Thyroid gland (tissue), 4 donors: ENCODE measurements around the gene ZNF614.

ENCODE experiments used
- CTCF ChIP-seq, 6 experiments: fragments of 200-600 bp in 3 of 6; fragments of 450-650 bp in 3 of 6; sonication (generic) in 3 of 6; IDR thresholded peaks; one replicate each; pipeline ENCODE4 v1.5.1; 2016 to 2019; ENCODE audit warnings: antibody characterized with exemption in 6 of 6, mild to moderate bottlenecking in 2 of 6, inconsistent platforms in 1 of 6, moderate library complexity in 1 of 6
- POLR2A ChIP-seq, 2 donors: fragments of 450-650 bp; IDR thresholded peaks; one replicate each; pipeline ENCODE4 v1.6.1; 2017; ENCODE audit warnings: antibody characterized with exemption in 2 of 2, mild to moderate bottlenecking in 2 of 2, moderate library complexity in 1 of 2

- TF ChIP-seq POLR2A (IDR thresholded peaks at IDR 0.05) (no peak), CTCF (IDR thresholded peaks at IDR 0.05) (no peak)
Measured at GRCh38 chr19:52007451-52007805, 20.8 kb downstream of the ZNF614 start.
